ENCODE measurements around the gene AQP2.
A peak's percentile ranks its signal among the peaks of the same experiment; 100 is the strongest.

The AQP2 gene

GRCh38 chr12:49974677-49975317, 24.3 kb downstream of the AQP2 start:
- Histone ChIP-seq H3K27ac (0 out of 2 replicates have a peak overlapping the region, but pooled peaks have one; percentile 8), H3K36me3 (no peaks in the 10 kb centered on the region), H3K4me2 (no peak overlapping the region), H3K27me3 (0 out of 2 replicates have a peak, but pooled peaks cover 5% of the 10 kb centered on the region), H3K9ac (no peak overlapping the region), H3K4me1 (peaks cover 26% of the 10 kb centered on the region), H4K20me1 (no peaks in the 10 kb centered on the region), H3K9me3 (no peaks in the 10 kb centered on the region), H3K4me3 (no peak overlapping the region)
- no peak for TF ChIP-seq Cebpa-rat (IDR thresholded peaks at IDR 0.05)

DNA sequence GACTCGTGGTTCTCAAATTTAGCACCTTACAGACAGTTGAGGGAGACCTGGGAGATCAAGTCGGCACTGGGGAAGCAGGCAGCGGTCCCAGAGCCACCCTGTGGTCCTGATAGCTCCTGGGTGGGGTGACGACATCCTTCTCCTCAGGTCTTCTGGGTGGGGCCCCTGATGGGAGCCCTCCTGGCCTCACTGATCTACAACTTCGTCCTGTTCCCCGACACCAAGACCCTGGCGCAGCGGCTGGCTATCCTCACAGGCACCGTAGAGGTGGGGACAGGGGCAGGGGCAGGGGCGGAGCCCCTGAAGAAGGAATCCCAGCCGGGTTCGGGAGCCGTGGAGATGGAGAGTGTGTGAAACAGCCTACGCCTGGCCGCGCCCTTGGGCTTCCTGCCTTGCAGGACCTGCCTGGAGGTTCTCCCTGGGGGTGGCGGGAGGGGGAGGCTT, 24.8 kb downstream of the AQP2 start:
- H3K4me3 ChIP-seq = no peak overlapping the region
- no peaks in the 10 kb centered on the region for H3K36me3 ChIP-seq
- H3K9me3 ChIP-seq = no peaks in the 10 kb centered on the region
- no peak overlapping the region for H3K9ac ChIP-seq
- H4K20me1 ChIP-seq = no peaks in the 10 kb centered on the region
- no peaks in the 10 kb centered on the region for H3K27me3 ChIP-seq
- H3K4me1 ChIP-seq = peaks cover 21% of the 10 kb centered on the region
- no peak for TF ChIP-seq Cebpa-rat (IDR thresholded peaks at IDR 0.05)
- H3K27ac ChIP-seq = 0 out of 2 replicates have a peak overlapping the region, but pooled peaks have one; percentile 8
- H3K4me2 ChIP-seq = no peak overlapping the region

- Histone ChIP-seq H3K27ac (no peak overlapping the region), H3K27me3 (no peaks in the 10 kb centered on the region), H3K9ac (no peak overlapping the region), H3K4me1 (peaks cover 21% of the 10 kb centered on the region), H4K20me1 (no peaks in the 10 kb centered on the region), H3K4me3 (no peak overlapping the region), H3K9me3 (no peaks in the 10 kb centered on the region), H3K36me3 (no peaks in the 10 kb centered on the region), H3K4me2 (no peak overlapping the region)
- no peak for TF ChIP-seq Cebpa-rat (IDR thresholded peaks at IDR 0.05)
Observed at GRCh38 chr12:49976557-49976956, 26.0 kb downstream of the AQP2 start.

DNA sequence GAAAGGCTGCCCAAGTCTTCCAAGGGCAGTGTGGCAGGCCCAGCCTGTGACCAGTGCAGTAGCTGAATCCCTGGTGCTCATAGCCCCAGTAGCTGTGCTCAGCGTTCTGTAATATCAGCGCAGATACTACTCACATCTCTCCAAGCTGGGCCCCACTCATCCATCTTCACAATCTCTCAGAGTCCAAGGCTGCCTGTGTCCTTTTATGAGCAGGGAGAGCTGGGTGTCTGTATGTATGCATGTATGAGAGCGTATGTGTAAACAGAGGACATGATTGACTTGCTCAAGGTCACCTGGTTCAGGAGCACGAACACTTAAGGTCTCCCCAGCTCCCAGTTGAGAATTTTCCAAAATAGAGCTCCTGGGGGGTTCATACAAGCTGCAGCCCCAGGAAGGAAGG, 27.6 kb downstream of the AQP2 start:
- Histone ChIP-seq H3K9me3 (no peaks in the 10 kb centered on the region), H3K4me3 (no peak overlapping the region), H3K36me3 (no peaks in the 10 kb centered on the region), H3K4me1 (peaks cover 19% of the 10 kb centered on the region), H3K27me3 (no peaks in the 10 kb centered on the region), H4K20me1 (no peaks in the 10 kb centered on the region), H3K27ac (no peak overlapping the region), H3K9ac (no peak overlapping the region), H3K4me2 (no peak overlapping the region)
- no peak for TF ChIP-seq Cebpa-rat (IDR thresholded peaks at IDR 0.05)

- H3K9me3 ChIP-seq = no peaks in the 10 kb centered on the region
- H3K4me2 ChIP-seq = no peak overlapping the region
- H3K36me3 ChIP-seq = no peaks in the 10 kb centered on the region
- no peak overlapping the region for H3K4me3 ChIP-seq
- H3K27ac ChIP-seq = no peak overlapping the region
- peaks cover 19% of the 10 kb centered on the region for H3K4me1 ChIP-seq
- H4K20me1 ChIP-seq = no peaks in the 10 kb centered on the region
- H3K9ac ChIP-seq = no peak overlapping the region
- no peaks in the 10 kb centered on the region for H3K27me3 ChIP-seq
- no peak for TF ChIP-seq Cebpa-rat (IDR thresholded peaks at IDR 0.05)
Observed at GRCh38 chr12:49979016-49979586, 28.6 kb downstream of the AQP2 start.

- TF ChIP-seq Cebpa-rat (IDR thresholded peaks at IDR 0.05) = no peak
- peaks cover 7% of the 10 kb centered on the region for H3K36me3 ChIP-seq
- no peak overlapping the region for H3K4me2 ChIP-seq
- no peaks in the 10 kb centered on the region for H3K9me3 ChIP-seq
- no peak overlapping the region for H3K9ac ChIP-seq
- peaks cover 17% of the 10 kb centered on the region for H3K4me1 ChIP-seq
- no peak overlapping the region for H3K4me3 ChIP-seq
- no peaks in the 10 kb centered on the region for H3K27me3 ChIP-seq
- no peak overlapping the region for H3K27ac ChIP-seq
- H4K20me1 ChIP-seq = no peaks in the 10 kb centered on the region
Observed at GRCh38 chr12:49979791-49980190, 29.3 kb downstream of the AQP2 start.

GRCh38 chr12:49980501-49981349, 30.2 kb downstream of the AQP2 start:
- H3K27me3 ChIP-seq = no peaks in the 10 kb centered on the region
- no peaks in the 10 kb centered on the region for H3K9me3 ChIP-seq
- no peak overlapping the region for H3K4me3 ChIP-seq
- peaks cover 13% of the 10 kb centered on the region; the same call in 1 of the 2 replicates for H3K4me1 ChIP-seq
- TF ChIP-seq Cebpa-rat (IDR thresholded peaks at IDR 0.05) = no peak
- peaks cover 16% of the 10 kb centered on the region for H3K36me3 ChIP-seq
- H4K20me1 ChIP-seq = no peaks in the 10 kb centered on the region
- H3K27ac ChIP-seq = no peak overlapping the region
- no peak overlapping the region for H3K4me2 ChIP-seq
- H3K9ac ChIP-seq = no peak overlapping the region

GRCh38 chr12:49982246-49983087, 31.9 kb downstream of the AQP2 start:
- H4K20me1 ChIP-seq = no peaks in the 10 kb centered on the region
- peaks cover 13% of the 10 kb centered on the region; the same call in 1 of the 2 replicates for H3K4me1 ChIP-seq
- no peak overlapping the region for H3K27ac ChIP-seq
- no peaks in the 10 kb centered on the region for H3K27me3 ChIP-seq
- no peak overlapping the region for H3K4me3 ChIP-seq
- 0 out of 2 replicates have a peak, but pooled peaks have one; percentile 22 for TF ChIP-seq Cebpa-rat (IDR thresholded peaks at IDR 0.05)
- H3K36me3 ChIP-seq = peaks cover 33% of the 10 kb centered on the region
- no peaks in the 10 kb centered on the region for H3K9me3 ChIP-seq
- H3K9ac ChIP-seq = no peak overlapping the region
- H3K4me2 ChIP-seq = no peak overlapping the region

DNA sequence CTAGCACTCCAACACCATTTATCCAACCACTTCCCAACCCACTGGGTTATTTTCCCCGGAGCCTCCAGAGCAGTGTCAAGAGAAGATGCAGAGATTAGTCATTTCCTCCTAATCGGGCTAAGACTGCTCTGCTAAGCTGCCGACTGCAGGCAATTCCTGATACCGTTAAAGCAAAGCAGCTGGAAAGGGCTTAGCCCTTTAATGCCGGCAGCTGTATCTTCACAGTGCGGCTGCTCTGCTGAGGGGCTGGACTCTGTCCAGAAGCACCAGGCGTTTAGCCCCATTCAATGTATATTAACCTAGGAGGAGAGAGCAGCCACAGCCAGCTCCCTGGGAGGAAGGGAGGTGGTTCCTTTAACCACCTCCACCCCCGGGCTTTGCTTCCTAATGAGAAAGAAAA, 33.4 kb downstream of the AQP2 start:
- Histone ChIP-seq H4K20me1 (no peaks in the 10 kb centered on the region), H3K4me1 (0 out of 2 replicates have a peak, but pooled peaks cover 5% of the 10 kb centered on the region), H3K27ac (no peak overlapping the region), H3K9me3 (no peaks in the 10 kb centered on the region), H3K4me2 (peak overlapping the region; percentile 0; the same call in 1 of the 2 replicates), H3K36me3 (peaks cover 48% of the 10 kb centered on the region), H3K4me3 (no peak overlapping the region), H3K27me3 (no peaks in the 10 kb centered on the region), H3K9ac (no peak overlapping the region)
- TF ChIP-seq Cebpa-rat (IDR thresholded peaks at IDR 0.05) = no peak

Measured in BLaER1 (cell line).